Globus pallidus (tissue), 1 donor: Measurements from ENCODE around the gene CD99.
"Not testable (repeated sequence)": the region's sequence is repeated elsewhere in the genome, so short reads cannot be mapped to it uniquely, and the experiment has no call there.

Source experiments
- DNase-seq: peaks from one replicate; pipeline ENCODE4 v3.0.0-alpha.2; 2015; ENCODE audit warnings: low spot score

Gene CD99

GRCh38 chrX:2732076-2732475, 41.0 kb downstream of the CD99 start:
- no peak for DNase-seq

DNA sequence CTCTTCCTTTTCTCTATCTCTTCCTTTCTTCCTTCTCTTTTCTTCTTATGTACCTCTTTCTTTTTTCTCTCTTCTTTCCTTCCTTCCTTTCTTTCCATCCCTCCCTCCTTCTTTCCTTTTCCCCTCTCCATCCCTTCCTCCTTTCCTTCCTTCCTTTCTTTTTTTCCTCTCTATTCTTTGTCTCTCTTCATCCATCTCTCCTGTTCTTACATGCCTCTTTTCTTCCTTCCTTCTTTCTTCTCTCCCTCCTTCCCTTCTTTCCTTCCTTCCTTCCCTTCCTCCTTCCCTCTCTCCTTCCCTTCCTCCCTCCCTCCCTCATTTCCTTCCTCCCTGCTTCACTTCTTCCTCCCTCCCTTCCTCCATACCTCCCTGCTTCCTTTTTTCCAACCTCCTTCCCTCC, 41.6 kb downstream of the CD99 start:
- no peak for DNase-seq

- no peak for DNase-seq
These were observed 42.2 kb downstream of the CD99 start for GRCh38 chrX:2733286-2733685.

DNA sequence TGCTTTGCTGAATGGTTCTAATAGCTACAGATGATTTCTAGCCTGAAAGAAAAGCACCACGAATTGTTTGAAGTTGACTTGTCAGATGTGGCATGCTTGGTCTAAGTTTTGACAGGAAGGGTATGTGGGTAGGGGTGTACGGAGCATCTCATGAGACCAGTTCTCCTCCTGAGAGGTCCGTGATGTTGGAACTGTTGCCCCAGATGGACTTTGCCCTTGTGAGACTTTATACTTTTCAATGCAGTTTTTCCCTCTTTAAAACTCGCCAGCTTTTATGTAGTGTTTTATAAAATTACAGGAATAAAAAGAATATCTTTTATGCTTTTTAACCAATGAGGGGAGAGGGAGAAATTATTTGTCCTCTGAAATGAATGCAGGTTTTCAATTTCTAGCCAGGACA, 44.2 kb downstream of the CD99 start:
- DNase-seq, result no peak

GRCh38 chrX:2740672-2741071, 49.6 kb downstream of the CD99 start:
- no peak for DNase-seq

GRCh38 chrX:2741386-2741785, 50.3 kb downstream of the CD99 start:
- no peak for DNase-seq

- not testable (repeated sequence) for DNase-seq
These were observed 55.2 kb downstream of the CD99 start for GRCh38 chrX:2746250-2746649.

DNA sequence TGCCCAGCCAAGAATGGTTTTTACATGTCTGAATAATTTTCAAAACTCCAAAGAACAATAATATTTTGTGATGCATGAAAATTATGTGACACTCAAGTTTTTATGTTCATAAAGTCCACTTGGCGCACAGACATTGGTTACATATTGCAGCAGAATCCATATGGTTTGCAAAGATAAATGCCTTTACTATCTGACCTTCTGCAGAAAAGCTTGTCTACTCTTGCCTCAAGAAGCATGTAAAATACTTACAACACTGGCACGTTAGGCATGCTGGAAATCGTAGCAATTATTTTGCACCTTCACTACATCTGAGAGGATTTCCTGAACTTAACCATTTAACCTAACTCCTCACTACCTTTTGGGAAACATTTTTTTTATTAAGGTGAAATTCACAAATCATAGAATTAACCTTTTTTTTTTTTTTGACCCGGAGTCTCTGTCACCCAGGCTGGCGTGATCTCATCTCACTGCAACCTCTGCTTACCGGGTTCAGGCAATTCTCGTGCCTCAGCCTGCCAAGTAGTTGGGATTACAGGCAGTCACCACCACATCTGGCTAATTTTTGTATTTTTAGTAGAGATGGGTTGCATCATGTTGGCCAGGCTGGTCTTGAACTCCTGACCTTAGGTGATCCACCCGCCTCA, 57.2 kb downstream of the CD99 start:
- DNase-seq, result no peak

DNA sequence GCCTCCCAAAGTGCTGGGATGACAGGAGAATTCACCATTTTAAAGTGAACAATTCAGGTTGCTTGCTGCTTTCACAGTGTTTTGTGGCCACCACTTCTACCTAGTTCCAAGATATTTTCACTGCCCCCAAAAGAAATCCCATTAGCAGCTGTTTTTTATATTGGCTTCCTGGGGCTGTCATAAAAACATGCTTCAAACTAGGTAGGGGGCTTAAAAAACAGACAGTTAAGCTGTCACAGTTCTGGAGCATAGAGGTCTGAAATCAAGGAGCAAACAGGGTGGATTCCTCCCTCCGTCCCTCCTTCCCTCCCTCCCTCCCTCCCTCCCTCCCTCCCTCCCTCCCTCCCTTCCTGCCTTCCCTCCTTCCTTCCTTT, 57.7 kb downstream of the CD99 start:
- no peak for DNase-seq

- DNase-seq, result no peak
These were observed 60.2 kb downstream of the CD99 start for GRCh38 chrX:2751291-2751690.

- DNase-seq, result not testable (repeated sequence)
These were observed 60.8 kb downstream of the CD99 start, which contains the start of gene XG for GRCh38 chrX:2751874-2752300. XG (plus strand) TSS chrX:2752040; CDS start chrX:2752275, 235 bp downstream.

DNA sequence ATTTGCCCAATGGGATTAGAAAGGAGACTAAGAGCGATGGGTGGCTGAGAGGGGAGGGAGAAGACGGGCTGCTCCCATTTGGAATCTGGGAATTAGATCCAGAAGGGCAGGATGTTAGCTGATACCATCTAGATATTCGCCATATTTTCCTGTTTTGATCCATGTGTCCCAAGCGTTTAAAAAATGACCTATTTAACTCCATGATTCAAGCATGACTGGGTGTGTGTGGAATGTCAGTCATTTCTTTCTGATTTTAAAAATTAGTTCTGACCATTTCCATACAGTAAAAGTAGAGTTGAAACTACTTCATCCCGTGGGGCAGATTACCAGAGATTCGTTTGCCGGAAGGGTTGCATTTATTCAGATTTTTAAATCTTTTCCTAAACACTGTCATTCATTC, 61.3 kb downstream of the CD99 start:
- not testable (repeated sequence) for DNase-seq

GRCh38 chrX:2755163-2755715, 64.1 kb downstream of the CD99 start:
- DNase-seq, result not testable (repeated sequence)

- DNase-seq, result no peak
These were observed 65.5 kb downstream of the CD99 start for GRCh38 chrX:2756548-2756947.

DNA sequence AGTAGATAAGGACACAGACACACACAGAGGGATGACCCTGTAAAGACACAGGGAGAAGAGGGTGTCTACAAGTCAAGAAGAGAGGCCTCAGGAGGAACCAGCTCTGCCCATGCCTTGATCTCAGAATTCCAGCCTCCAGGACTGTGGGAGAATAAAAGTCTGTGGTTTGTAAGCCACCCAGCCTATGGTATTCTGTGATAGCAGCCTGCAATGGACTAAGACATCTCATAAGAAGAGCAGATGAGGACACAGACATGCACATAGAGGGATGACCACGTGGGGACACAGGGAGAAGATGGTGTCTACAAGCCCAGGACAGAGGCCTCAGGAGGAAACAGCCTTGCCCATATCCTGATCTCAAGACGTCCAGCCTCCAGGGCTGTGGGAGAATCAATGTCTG, 70.2 kb downstream of the CD99 start:
- DNase-seq, result no peak

- DNase-seq, result not testable (repeated sequence)
These were observed 71.6 kb downstream of the CD99 start for GRCh38 chrX:2762671-2763070.

- DNase-seq, result not testable (repeated sequence)
These were observed 73.9 kb downstream of the CD99 start for GRCh38 chrX:2764766-2765548.

DNA sequence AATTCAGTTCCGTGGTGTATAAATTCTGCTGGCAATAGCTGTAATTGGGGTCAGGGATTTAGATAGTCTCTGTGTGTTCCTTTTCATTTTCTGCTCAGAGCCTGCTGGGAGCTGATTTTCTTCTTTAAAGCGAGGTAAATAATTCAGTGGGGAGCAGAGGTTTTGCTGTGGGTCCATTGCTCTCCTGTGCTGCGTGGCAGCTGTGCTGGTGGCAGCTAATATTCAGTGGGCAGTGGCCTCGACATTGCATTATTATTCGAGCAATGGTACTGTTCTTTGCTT, 74.4 kb downstream of the CD99 start:
- no peak for DNase-seq

- DNase-seq, result no peak
These were observed 75.8 kb downstream of the CD99 start for GRCh38 chrX:2766906-2767305.

GRCh38 chrX:2767631-2768455, 76.7 kb downstream of the CD99 start:
- DNase-seq, result no peak

DNA sequence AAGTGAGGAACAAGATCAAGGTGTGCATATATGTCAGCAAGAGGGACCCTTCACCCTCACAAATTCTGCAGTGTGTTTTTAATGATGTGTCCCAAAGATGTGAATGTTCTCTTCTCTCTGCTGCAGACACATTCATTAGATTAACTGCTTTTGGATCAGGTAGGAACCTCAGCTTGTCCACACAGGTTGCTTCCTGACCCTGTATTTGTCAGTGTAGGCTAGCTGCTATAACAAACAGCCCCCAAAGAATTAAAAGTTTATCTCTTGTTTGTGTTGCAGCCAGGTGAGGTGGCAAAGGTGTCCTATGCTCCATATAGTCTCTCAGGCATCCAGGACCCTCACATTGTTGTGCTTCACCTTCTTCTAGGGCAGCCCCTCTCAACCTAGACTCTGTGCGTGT, 78.5 kb downstream of the CD99 start:
- DNase-seq, result no peak

GRCh38 chrX:2773166-2774055, 82.3 kb downstream of the CD99 start:
- not testable (repeated sequence) for DNase-seq
